T-cell (primary cell): ENCODE measurements around the gene VSTM2B. TPM values are rescaled to one million over a fixed set of nuclear protein-coding genes. Genes with fewer than 3 reads are reported as not detected.

Experiments used
- total RNA-seq, 35 experiments: library from RNA in 6 of 35; stranded (reverse) in 6 of 35; fragments of 120-200 nt in 1 of 35; gene quantifications; one replicate each; pipeline versions ENCODE4 v1.2.1 to v1.2.4 and lab custom pipeline; 2013 to 2026

VSTM2B gene
- total RNA-seq, 5 donors from 2014 or later (not counting 1 experiment from before 2014, with no cell fraction given) = not detected

Other genes starting within 250 kb of the VSTM2B start
- 10 to 100 TPM; 43.7 to 59.6 (median 55.5) TPM for gene POP4, start 80.3 kb downstream of the VSTM2B start, total RNA-seq
- 10 to 100 TPM; 13.2 to 42.6 (median 34.5) TPM for gene PLEKHF1, start 139.5 kb downstream of the VSTM2B start, total RNA-seq
- gene C19orf12, start 189.3 kb downstream of the VSTM2B start, total RNA-seq = 10 to 100 TPM; 25.1 to 38.7 (median 34.2) TPM